Sigmoid colon (tissue), 4 donors: Measurements from ENCODE around the gene ELMO1.

ENCODE experiments used
- CTCF ChIP-seq, 4 experiments: fragments of 450-650 bp in 3 of 4; fragments of 200-600 bp in 1 of 4; IDR thresholded peaks; one replicate each; pipeline ENCODE4 v1.5.1; 2016 to 2019; ENCODE audit warnings: antibody characterized with exemption in 4 of 4, mild to moderate bottlenecking in 3 of 4, moderate library complexity in 2 of 4
- EP300 ChIP-seq, 4 donors: sonication (generic); formaldehyde crosslinking; IDR thresholded peaks; one replicate each; pipeline ENCODE4 v1.6.1; 2017; ENCODE audit warnings: antibody characterized with exemption in 4 of 4
- POLR2A ChIP-seq, 2 donors: fragments of 450-650 bp; IDR thresholded peaks; one replicate each; pipeline ENCODE4 v1.6.1; 2016; ENCODE audit warnings: antibody characterized with exemption in 2 of 2, mild to moderate bottlenecking in 2 of 2, moderate library complexity in 2 of 2
- POLR2AphosphoS5 ChIP-seq, 4 donors: sonication (generic); formaldehyde crosslinking; IDR thresholded peaks; one replicate each; pipeline ENCODE4 v1.6.1; 2017; ENCODE audit warnings: antibody characterized with exemption in 4 of 4

- TF ChIP-seq POLR2A (IDR thresholded peaks at IDR 0.05) (no peak), CTCF (IDR thresholded peaks at IDR 0.05) (no peak), POLR2AphosphoS5 (IDR thresholded peaks at IDR 0.05) (no peak), EP300 (IDR thresholded peaks at IDR 0.05) (no peak)
These were observed 83.8 kb downstream of the ELMO1 start for GRCh38 chr7:37364856-37365255.
